Mesendoderm (in vitro differentiated cells): ENCODE measurements around the gene IL6ST.

Experiments used
- DNase-seq: peaks from one replicate; pipeline ENCODE4 v3.0.0; 2013
- H2AK5ac ChIP-seq: 2 replicates; pipeline ENCODE4 v1.6.1; 2013; ENCODE audit warnings: low read length, inconsistent platforms
- H2BK120ac ChIP-seq: 2 replicates; pipeline ENCODE4 v1.6.1; 2013; ENCODE audit warnings: low read depth, mild to moderate bottlenecking, low read length, moderate library complexity, mixed read lengths
- H2BK15ac ChIP-seq: replicated peaks from 2 replicates; pipeline ENCODE4 v1.6.1; 2013; ENCODE audit warnings: low read depth, mild to moderate bottlenecking, moderate library complexity
- H2BK5ac ChIP-seq: 2 replicates; pipeline ENCODE4 v1.6.1; 2013; ENCODE audit warnings: low read length, inconsistent platforms
- H3K18ac ChIP-seq: 2 replicates; pipeline ENCODE4 v1.6.1; 2013; ENCODE audit warnings: mild to moderate bottlenecking, low read length, mixed read lengths
- H3K23ac ChIP-seq: one replicate; pipeline ENCODE4 v1.6.1; 2013; ENCODE audit warnings: low read length
- H3K27ac ChIP-seq: 2 replicates; pipeline ENCODE4 v1.5.1; 2013; ENCODE audit warnings: low read depth, mild to moderate bottlenecking, inconsistent platforms, low read length, moderate library complexity
- H3K27me3 ChIP-seq: 2 replicates; pipeline ENCODE4 v1.6.1; 2013; ENCODE audit warnings: low read length, control low read depth, mild to moderate bottlenecking, inconsistent platforms; ENCODE audit not compliant: insufficient read depth, poor library complexity
- H3K36me3 ChIP-seq: 2 replicates; pipeline ENCODE4 v1.6.1; 2013; ENCODE audit warnings: low read length, inconsistent platforms; ENCODE audit not compliant: control insufficient read depth, insufficient read depth
- H3K4ac ChIP-seq: one replicate; pipeline ENCODE4 v1.6.1; 2013; ENCODE audit warnings: low read depth, mild to moderate bottlenecking, low read length, moderate library complexity
- H3K4me1 ChIP-seq: 2 replicates; pipeline ENCODE4 v1.6.1; 2013; ENCODE audit warnings: low read depth, low read length, inconsistent platforms; ENCODE audit not compliant: control insufficient read depth
- H3K4me2 ChIP-seq: 2 replicates; pipeline ENCODE4 v1.6.1; 2013; ENCODE audit warnings: low read length
- H3K4me3 ChIP-seq: 2 replicates; pipeline ENCODE4 v1.5.1; 2013; ENCODE audit warnings: mild to moderate bottlenecking, low read length
- H3K56ac ChIP-seq: one replicate; pipeline ENCODE4 v1.6.1; 2013; ENCODE audit warnings: low read length
- H3K79me1 ChIP-seq: 2 replicates; pipeline ENCODE4 v1.6.1; 2013; ENCODE audit warnings: low read length, inconsistent platforms
- H3K79me2 ChIP-seq: 2 replicates; pipeline ENCODE4 v1.6.1; 2013; ENCODE audit warnings: mild to moderate bottlenecking, low read length; ENCODE audit not compliant: control insufficient read depth, insufficient read depth
- H3K9ac ChIP-seq: 2 replicates; pipeline ENCODE4 v1.6.1; 2013; ENCODE audit warnings: low read length, inconsistent platforms
- H4K5ac ChIP-seq: one replicate; pipeline ENCODE4 v1.6.1; 2013; ENCODE audit warnings: low read length
- H4K8ac ChIP-seq: one replicate; pipeline ENCODE4 v1.6.1; 2013; ENCODE audit warnings: low read depth, mild to moderate bottlenecking, control low read depth, low read length, moderate library complexity
- WGBS: extraction: QIAGEN DNeasy Blood & Tissue Kit; methylation state at CpG from one replicate; pipeline ENCODE4 v1.1.7; 2013; ENCODE audit warnings: low lambda C conversion rate, missing lambda C conversion rate; ENCODE audit not compliant: insufficient coverage; ENCODE audit errors: extremely low coverage; 5-methylcytosine and 5-hydroxymethylcytosine counted together

Gene IL6ST

GRCh38 chr5:55926476-55926875, 68.3 kb downstream of the IL6ST start:
- Histone ChIP-seq H2BK15ac (no peak overlapping the region), H3K18ac (no peak overlapping the region), H3K4me1 (no peaks in the 10 kb centered on the region), H2AK5ac (no peak overlapping the region), H3K4me2 (no peak overlapping the region), H3K4me3 (no peak overlapping the region), H3K23ac (no peak overlapping the region), H3K79me2 (no peaks in the 10 kb centered on the region), H3K27ac (no peak overlapping the region), H3K27me3 (no peaks in the 10 kb centered on the region), H3K56ac (no peak overlapping the region), H4K5ac (no peak overlapping the region), H3K4ac (no peak overlapping the region), H2BK120ac (no peak overlapping the region), H2BK5ac (no peak overlapping the region), H3K36me3 (no peaks in the 10 kb centered on the region), H3K79me1 (no peaks in the 10 kb centered on the region), H4K8ac (no peak overlapping the region), H3K9ac (no peak overlapping the region)
- no CpG with 5 or more reads among the region's 5 CpGs for WGBS
- no peak for DNase-seq

GRCh38 chr5:55925712-55926111, 69.1 kb downstream of the IL6ST start:
- WGBS: no CpG with 5 or more reads among the region's 5 CpGs
- no peak overlapping the region for H2BK15ac ChIP-seq
- no peak overlapping the region for H2BK120ac ChIP-seq
- no peak overlapping the region for H3K18ac ChIP-seq
- DNase-seq: no peak
- H3K79me2 ChIP-seq: no peaks in the 10 kb centered on the region
- no peak overlapping the region for H3K23ac ChIP-seq
- no peak overlapping the region for H4K8ac ChIP-seq
- no peak overlapping the region for H3K56ac ChIP-seq
- no peak overlapping the region for H3K9ac ChIP-seq
- H3K27me3 ChIP-seq: no peaks in the 10 kb centered on the region
- H3K4me1 ChIP-seq: no peaks in the 10 kb centered on the region
- no peak overlapping the region for H3K4ac ChIP-seq
- H3K79me1 ChIP-seq: no peaks in the 10 kb centered on the region
- H4K5ac ChIP-seq: no peak overlapping the region
- H3K27ac ChIP-seq: no peak overlapping the region
- H3K4me2 ChIP-seq: no peak overlapping the region
- no peak overlapping the region for H3K4me3 ChIP-seq
- no peaks in the 10 kb centered on the region for H3K36me3 ChIP-seq
- H2AK5ac ChIP-seq: no peak overlapping the region
- no peak overlapping the region for H2BK5ac ChIP-seq

GRCh38 chr5:55925181-55925580, 69.6 kb downstream of the IL6ST start:
- Histone ChIP-seq H2BK120ac (no peak overlapping the region), H3K36me3 (no peaks in the 10 kb centered on the region), H3K79me2 (no peaks in the 10 kb centered on the region), H3K4me2 (no peak overlapping the region), H3K4me1 (no peaks in the 10 kb centered on the region), H3K18ac (no peak overlapping the region), H3K27me3 (no peaks in the 10 kb centered on the region), H2BK5ac (no peak overlapping the region), H3K23ac (no peak overlapping the region), H3K4ac (no peak overlapping the region), H3K4me3 (no peak overlapping the region), H3K79me1 (no peaks in the 10 kb centered on the region), H2AK5ac (no peak overlapping the region), H3K27ac (no peak overlapping the region), H3K9ac (no peak overlapping the region), H3K56ac (no peak overlapping the region), H2BK15ac (no peak overlapping the region), H4K5ac (no peak overlapping the region), H4K8ac (no peak overlapping the region)
- no peak for DNase-seq
- WGBS: no CpG with 5 or more reads among the region's 3 CpGs

DNA sequence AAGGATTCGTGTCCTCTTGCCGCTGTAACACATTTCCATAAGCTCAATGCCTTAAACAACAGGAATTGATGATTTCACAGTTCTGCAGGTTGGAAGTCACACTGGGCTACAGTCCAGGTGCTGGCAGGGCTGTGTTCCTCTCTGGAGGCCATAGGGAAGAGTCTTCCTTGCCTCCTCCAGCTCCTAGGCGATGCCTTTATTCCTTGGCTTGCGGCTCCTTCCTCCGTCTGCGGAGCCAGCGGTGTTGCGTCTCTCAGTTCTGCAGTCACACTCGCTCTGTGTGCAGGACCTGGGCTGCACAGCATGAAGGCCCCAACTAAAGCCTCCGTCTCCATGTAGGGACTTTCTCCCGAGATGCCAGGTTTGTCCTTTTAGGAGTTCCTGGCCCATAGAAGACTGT, 70.0 kb downstream of the IL6ST start:
- H2BK15ac ChIP-seq: no peak overlapping the region
- no peak overlapping the region for H3K27ac ChIP-seq
- H4K8ac ChIP-seq: no peak overlapping the region
- H3K27me3 ChIP-seq: no peaks in the 10 kb centered on the region
- H2BK5ac ChIP-seq: no peak overlapping the region
- no peak overlapping the region for H3K4ac ChIP-seq
- no peak overlapping the region for H3K4me2 ChIP-seq
- no peak overlapping the region for H2BK120ac ChIP-seq
- H3K79me2 ChIP-seq: no peaks in the 10 kb centered on the region
- no peak overlapping the region for H4K5ac ChIP-seq
- no peak overlapping the region for H3K9ac ChIP-seq
- H3K4me1 ChIP-seq: no peaks in the 10 kb centered on the region
- H3K23ac ChIP-seq: no peak overlapping the region
- no peaks in the 10 kb centered on the region for H3K79me1 ChIP-seq
- no peak overlapping the region for H3K56ac ChIP-seq
- WGBS: no CpG with 5 or more reads among the region's 11 CpGs
- no peak overlapping the region for H3K4me3 ChIP-seq
- H3K18ac ChIP-seq: no peak overlapping the region
- no peaks in the 10 kb centered on the region for H3K36me3 ChIP-seq
- no peak overlapping the region for H2AK5ac ChIP-seq
- no peak for DNase-seq

DNA sequence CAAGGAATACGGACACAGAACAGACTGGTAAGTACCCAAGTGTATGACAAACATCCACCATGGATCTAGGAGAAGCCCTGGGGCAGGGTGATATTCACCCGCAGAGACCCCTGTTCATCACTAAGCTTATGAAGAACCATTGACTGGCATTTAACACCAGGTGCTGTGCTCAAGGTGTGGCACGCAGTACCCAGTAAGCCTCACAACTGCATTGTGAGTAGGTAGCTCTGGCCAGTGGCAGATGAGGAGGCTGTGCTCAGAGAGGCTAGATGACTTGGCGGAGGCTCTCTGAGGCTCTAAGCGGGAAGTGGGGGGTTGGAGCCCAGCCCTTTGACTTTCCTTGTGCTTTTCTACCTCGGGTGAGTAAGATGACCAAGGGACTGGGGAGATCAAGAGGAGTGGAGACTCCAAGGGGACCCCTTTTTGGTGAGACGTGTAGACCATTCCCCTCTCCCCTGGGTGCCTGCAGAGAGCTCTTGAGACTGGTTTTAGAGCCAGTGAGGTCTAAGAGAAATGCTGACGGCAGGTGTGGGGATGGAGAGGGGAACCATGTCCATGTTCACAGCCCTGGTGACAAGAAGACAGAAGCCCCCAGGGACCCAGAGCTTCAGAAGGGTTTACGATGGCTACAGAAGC, 70.8 kb downstream of the IL6ST start:
- no peak overlapping the region for H3K4ac ChIP-seq
- no peak for DNase-seq
- H3K23ac ChIP-seq: no peak overlapping the region
- H3K36me3 ChIP-seq: no peaks in the 10 kb centered on the region
- H2AK5ac ChIP-seq: no peak overlapping the region
- H3K27me3 ChIP-seq: no peaks in the 10 kb centered on the region
- H3K56ac ChIP-seq: no peak overlapping the region
- no peak overlapping the region for H4K8ac ChIP-seq
- H2BK15ac ChIP-seq: no peak overlapping the region
- no peak overlapping the region for H2BK5ac ChIP-seq
- no peaks in the 10 kb centered on the region for H3K79me1 ChIP-seq
- no peak overlapping the region for H3K4me3 ChIP-seq
- H4K5ac ChIP-seq: no peak overlapping the region
- H2BK120ac ChIP-seq: no peak overlapping the region
- no peak overlapping the region for H3K4me2 ChIP-seq
- H3K9ac ChIP-seq: no peak overlapping the region
- no CpG with 5 or more reads among the region's 9 CpGs for WGBS
- H3K27ac ChIP-seq: no peak overlapping the region
- H3K4me1 ChIP-seq: no peaks in the 10 kb centered on the region
- no peak overlapping the region for H3K18ac ChIP-seq
- no peaks in the 10 kb centered on the region for H3K79me2 ChIP-seq

DNA sequence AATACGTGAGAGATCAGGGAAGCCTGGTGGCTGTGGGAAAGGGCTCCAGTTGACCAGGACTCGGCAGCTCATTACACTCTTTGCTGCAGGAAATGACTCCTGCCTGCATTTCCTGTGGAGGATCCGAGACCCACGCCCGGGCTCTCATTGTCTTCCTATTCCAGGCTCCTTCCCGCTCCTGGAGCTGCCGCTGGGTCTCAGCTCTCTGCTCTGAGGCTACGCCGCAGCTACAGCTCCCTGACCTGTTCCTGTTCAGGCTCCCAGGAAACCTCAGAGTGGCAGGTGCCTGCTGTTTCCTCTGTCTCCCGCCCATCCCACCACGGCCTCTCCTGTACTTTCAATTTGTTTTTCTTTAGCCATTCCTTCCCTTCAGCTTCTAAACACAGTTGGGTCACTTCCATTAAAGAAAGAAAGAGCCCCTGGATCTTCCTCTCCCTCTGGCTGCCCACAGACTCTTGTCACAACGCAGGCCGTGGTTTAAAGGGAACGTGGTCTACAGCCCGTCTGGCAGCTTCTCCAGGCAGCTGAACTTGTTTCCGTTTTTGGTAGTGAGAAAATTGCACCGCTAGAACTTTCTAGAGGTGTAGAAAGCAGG, 71.5 kb downstream of the IL6ST start:
- H3K27ac ChIP-seq: no peak overlapping the region

More for the DNA sequence above, 71.5 kb downstream of the IL6ST start:
- no peak overlapping the region for H3K18ac ChIP-seq
- no CpG with 5 or more reads among the region's 17 CpGs for WGBS
- no peak overlapping the region for H2AK5ac ChIP-seq
- DNase-seq: peak; percentile 46
- no peak overlapping the region for H2BK120ac ChIP-seq
- no peak overlapping the region for H3K4me2 ChIP-seq
- H3K23ac ChIP-seq: no peak overlapping the region
- H3K4ac ChIP-seq: no peak overlapping the region
- no peak overlapping the region for H4K5ac ChIP-seq
- H3K79me1 ChIP-seq: no peaks in the 10 kb centered on the region
- H4K8ac ChIP-seq: no peak overlapping the region
- peak overlapping the region; percentile 10 for H3K56ac ChIP-seq
- H3K79me2 ChIP-seq: no peaks in the 10 kb centered on the region
- H3K4me3 ChIP-seq: no peak overlapping the region
- H3K27me3 ChIP-seq: no peaks in the 10 kb centered on the region
- H3K9ac ChIP-seq: no peak overlapping the region
- no peak overlapping the region for H2BK5ac ChIP-seq
- H3K36me3 ChIP-seq: no peaks in the 10 kb centered on the region
- no peaks in the 10 kb centered on the region for H3K4me1 ChIP-seq
- H2BK15ac ChIP-seq: no peak overlapping the region
